GM19035 (cell line): Measurements from ENCODE around the gene CEP170B.
"Not testable (repeated sequence)": the region's sequence is repeated elsewhere in the genome, so short reads cannot be mapped to it uniquely, and the experiment has no call there.

ENCODE experiments used
- ATAC-seq: cut with Tn5 transposase; IDR thresholded peaks from one replicate; pipeline ENCODE4 v1.9.1; 2021; ENCODE audit not compliant: unreplicated experiment

The CEP170B gene

GRCh38 chr14:104843442-104844305, 21.4 kb upstream of the CEP170B start:
- no peak for ATAC-seq

GRCh38 chr14:104844306-104845032, 20.6 kb upstream of the CEP170B start:
- no peak for ATAC-seq

- no peak for ATAC-seq
Observed at GRCh38 chr14:104845033-104845666, 19.9 kb upstream of the CEP170B start.

- no peak for ATAC-seq
Observed at GRCh38 chr14:104845834-104846441, 19.1 kb upstream of the CEP170B start.

GRCh38 chr14:104852280-104852663, 12.8 kb upstream of the CEP170B start:
- no peak for ATAC-seq

- no peak for ATAC-seq
Observed at GRCh38 chr14:104855532-104856090, 9.5 kb upstream of the CEP170B start.

GRCh38 chr14:104856157-104856868, 8.8 kb upstream of the CEP170B start:
- ATAC-seq, result no peak

- no peak for ATAC-seq
Observed at GRCh38 chr14:104856869-104857860, 7.9 kb upstream of the CEP170B start.

- ATAC-seq, result not testable (repeated sequence)
Observed at GRCh38 chr14:104857931-104858330, 7.1 kb upstream of the CEP170B start.

GRCh38 chr14:104858811-104859426, 6.1 kb upstream of the CEP170B start:
- ATAC-seq, result no peak

GRCh38 chr14:104859900-104860299, 5.2 kb upstream of the CEP170B start:
- no peak for ATAC-seq

GRCh38 chr14:104860414-104860813, 4.7 kb upstream of the CEP170B start:
- ATAC-seq, result no peak

- no peak for ATAC-seq
Observed at GRCh38 chr14:104863131-104863862, 1.8 kb upstream of the CEP170B start.

- ATAC-seq, result no peak
Observed at GRCh38 chr14:104863923-104864266, 1.2 kb upstream of the CEP170B start.

GRCh38 chr14:104864267-104865080, 594 bp upstream of the CEP170B start:
- ATAC-seq, result no peak

- no peak for ATAC-seq
Observed at GRCh38 chr14:104865631-104866441, 768 bp downstream of the CEP170B start.
